SU-DHL-6 (cell line): Measurements from ENCODE around the gene CCL7.

Source experiments
- H2AFZ ChIP-seq: fragments of 200-600 bp; sonication (generic); 2 replicates; pipeline ENCODE4 v1.6.1; 2014; ENCODE audit warnings: low read depth, mild to moderate bottlenecking, moderate library complexity, mixed read lengths, antibody characterized with exemption, low read length; ENCODE audit not compliant: severe bottlenecking
- H3F3A ChIP-seq: fragments of 200-600 bp; shearing (Covaris generic); 2 replicates; pipeline ENCODE4 v1.6.0; 2016; ENCODE audit warnings: antibody characterized with exemption, mild to moderate bottlenecking; ENCODE audit not compliant: insufficient read depth
- H3K27ac ChIP-seq: fragments of 200-600 bp; sonication (generic); 2 replicates; pipeline ENCODE4 v1.5.1; 2016; ENCODE audit warnings: low read depth, mild to moderate bottlenecking, low read length, moderate library complexity, mixed read lengths
- H3K27me3 ChIP-seq: fragments of 200-600 bp; sonication (generic), shearing (Covaris generic); 2 replicates; pipeline ENCODE4 v1.6.0; 2014; ENCODE audit warnings: mild to moderate bottlenecking, low read length
- H3K36me3 ChIP-seq: fragments of 200-600 bp; sonication (generic); 2 replicates; pipeline ENCODE4 v1.6.1; 2014; ENCODE audit warnings: mild to moderate bottlenecking, low read length, mixed read lengths
- H3K4me2 ChIP-seq: fragments of 300-600, 200-600 bp; shearing (Covaris generic), sonication (generic); 2 replicates; pipeline ENCODE4 v1.6.0; 2014; ENCODE audit warnings: low read length, low read depth, mild to moderate bottlenecking; ENCODE audit not compliant: poor library complexity, severe bottlenecking
- H3K4me3 ChIP-seq: fragments of 200-600 bp; sonication (generic); 2 replicates; pipeline ENCODE4 v1.5.1; 2014; ENCODE audit warnings: antibody characterized with exemption, low read length, mild to moderate bottlenecking, mixed read lengths; ENCODE audit not compliant: insufficient read depth, poor library complexity, severe bottlenecking
- H3K79me2 ChIP-seq: fragments of 200-600 bp; sonication (generic); 2 replicates; pipeline ENCODE4 v1.6.1; 2014; ENCODE audit warnings: mild to moderate bottlenecking, low read length, moderate library complexity; ENCODE audit not compliant: insufficient read depth
- H3K9ac ChIP-seq: fragments of 200-600 bp; sonication (generic); 2 replicates; pipeline ENCODE4 v1.7.0; 2014; ENCODE audit warnings: mild to moderate bottlenecking, low read length
- H3K9me2 ChIP-seq: fragments of 200-600 bp; sonication (generic); replicated peaks from 2 replicates; pipeline ENCODE4 v1.6.1; 2014; ENCODE audit warnings: low read length; ENCODE audit not compliant: insufficient read depth
- H3K9me3 ChIP-seq: fragments of 200-600 bp; sonication (generic); 2 replicates; pipeline ENCODE4 v1.6.1; 2014; ENCODE audit warnings: low read length, mixed read lengths; ENCODE audit not compliant: insufficient read depth
- H4K20me1 ChIP-seq: fragments of 200-600 bp; sonication (generic); 2 replicates; pipeline ENCODE4 v1.6.1; 2014; ENCODE audit warnings: low read depth, mild to moderate bottlenecking, antibody characterized with exemption, low read length, moderate library complexity, mixed read lengths
- EZH2phosphoT487 ChIP-seq: fragments of 200-600 bp; sonication (generic), shearing (Covaris generic); conservative IDR thresholded peaks from 2 replicates; pipeline ENCODE4 v1.6.1; 2018; ENCODE audit warnings: mild to moderate bottlenecking, antibody characterized with exemption, low read length, moderate library complexity, mixed read lengths
- TF ChIP-seq, protein P1 (sequence below): fragments of 200-600 bp; sonication (generic); IDR thresholded peaks from one replicate; pipeline ENCODE4 v1.5.1; 2017; ENCODE audit warnings: antibody characterized with exemption, mild to moderate bottlenecking, low read length, moderate library complexity; ENCODE audit not compliant: insufficient read depth, poor library complexity, severe bottlenecking

CCL7 gene

DNA sequence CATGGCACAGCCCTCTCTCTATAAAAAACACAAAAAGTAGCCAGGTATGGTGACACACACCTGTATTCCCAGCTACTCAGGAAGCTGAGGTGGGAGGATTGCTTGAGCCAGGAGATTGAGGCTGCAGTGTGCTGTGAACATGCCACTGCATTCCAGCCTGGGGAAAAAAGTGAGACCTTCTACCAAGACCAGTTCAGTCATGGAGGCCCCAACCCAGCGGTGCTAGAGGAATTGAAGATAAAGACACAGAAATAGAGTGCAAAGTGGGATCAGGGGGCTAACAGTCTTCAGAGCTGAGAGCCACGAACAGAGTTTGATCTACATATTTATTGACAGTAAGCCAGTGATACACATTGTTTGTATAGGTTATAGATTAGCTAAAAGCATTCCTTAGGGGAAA is 33.6 kb downstream of the CCL7 start:
- Histone ChIP-seq H3K27ac (no peak overlapping the region), H3K9me3 (no peaks in the 10 kb centered on the region), H3K9me2 (no peaks in the 10 kb centered on the region), H3K4me2 (no peak overlapping the region), H4K20me1 (no peaks in the 10 kb centered on the region), H3K27me3 (no peaks in the 10 kb centered on the region), H3K9ac (no peak overlapping the region), H3K36me3 (no peaks in the 10 kb centered on the region), H3K79me2 (no peaks in the 10 kb centered on the region), H2AFZ (no peak overlapping the region), H3K4me3 (no peak overlapping the region), H3F3A (no peaks in the 10 kb centered on the region)
- TF ChIP-seq, protein P1, sequence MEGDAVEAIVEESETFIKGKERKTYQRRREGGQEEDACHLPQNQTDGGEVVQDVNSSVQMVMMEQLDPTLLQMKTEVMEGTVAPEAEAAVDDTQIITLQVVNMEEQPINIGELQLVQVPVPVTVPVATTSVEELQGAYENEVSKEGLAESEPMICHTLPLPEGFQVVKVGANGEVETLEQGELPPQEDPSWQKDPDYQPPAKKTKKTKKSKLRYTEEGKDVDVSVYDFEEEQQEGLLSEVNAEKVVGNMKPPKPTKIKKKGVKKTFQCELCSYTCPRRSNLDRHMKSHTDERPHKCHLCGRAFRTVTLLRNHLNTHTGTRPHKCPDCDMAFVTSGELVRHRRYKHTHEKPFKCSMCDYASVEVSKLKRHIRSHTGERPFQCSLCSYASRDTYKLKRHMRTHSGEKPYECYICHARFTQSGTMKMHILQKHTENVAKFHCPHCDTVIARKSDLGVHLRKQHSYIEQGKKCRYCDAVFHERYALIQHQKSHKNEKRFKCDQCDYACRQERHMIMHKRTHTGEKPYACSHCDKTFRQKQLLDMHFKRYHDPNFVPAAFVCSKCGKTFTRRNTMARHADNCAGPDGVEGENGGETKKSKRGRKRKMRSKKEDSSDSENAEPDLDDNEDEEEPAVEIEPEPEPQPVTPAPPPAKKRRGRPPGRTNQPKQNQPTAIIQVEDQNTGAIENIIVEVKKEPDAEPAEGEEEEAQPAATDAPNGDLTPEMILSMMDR = no peak
- no peak for TF ChIP-seq EZH2phosphoT487

DNA sequence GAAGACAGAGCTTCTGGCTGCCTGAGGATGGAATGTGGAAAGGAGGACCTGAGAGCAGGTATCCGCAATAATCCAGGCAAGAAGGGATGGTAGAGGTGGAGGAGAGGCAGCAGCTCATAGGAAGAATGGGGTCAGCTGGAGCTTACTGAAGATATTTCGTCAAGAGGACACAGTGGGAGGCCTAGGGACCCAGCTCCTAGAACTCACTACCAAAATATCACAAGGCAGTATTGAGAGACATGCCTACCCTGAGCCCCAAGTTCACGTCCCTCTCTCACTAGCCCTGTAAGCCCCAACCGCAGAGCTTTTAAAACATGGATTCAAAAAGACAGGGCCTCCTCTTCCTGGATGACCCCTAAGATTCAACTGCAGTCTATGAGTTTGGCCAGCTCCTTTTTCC is 35.0 kb downstream of the CCL7 start:
- no peaks in the 10 kb centered on the region for H3K9me3 ChIP-seq
- H3F3A ChIP-seq = no peaks in the 10 kb centered on the region
- H3K79me2 ChIP-seq = no peaks in the 10 kb centered on the region
- H3K4me2 ChIP-seq = no peak overlapping the region
- no peaks in the 10 kb centered on the region for H3K36me3 ChIP-seq
- H2AFZ ChIP-seq = no peak overlapping the region
- no peaks in the 10 kb centered on the region for H4K20me1 ChIP-seq
- no peak overlapping the region for H3K9ac ChIP-seq
- no peaks in the 10 kb centered on the region for H3K9me2 ChIP-seq
- H3K27ac ChIP-seq = no peak overlapping the region
- H3K4me3 ChIP-seq = no peak overlapping the region
- TF ChIP-seq, protein P1 = no peak
- TF ChIP-seq EZH2phosphoT487 = no peak
- H3K27me3 ChIP-seq = no peaks in the 10 kb centered on the region

DNA sequence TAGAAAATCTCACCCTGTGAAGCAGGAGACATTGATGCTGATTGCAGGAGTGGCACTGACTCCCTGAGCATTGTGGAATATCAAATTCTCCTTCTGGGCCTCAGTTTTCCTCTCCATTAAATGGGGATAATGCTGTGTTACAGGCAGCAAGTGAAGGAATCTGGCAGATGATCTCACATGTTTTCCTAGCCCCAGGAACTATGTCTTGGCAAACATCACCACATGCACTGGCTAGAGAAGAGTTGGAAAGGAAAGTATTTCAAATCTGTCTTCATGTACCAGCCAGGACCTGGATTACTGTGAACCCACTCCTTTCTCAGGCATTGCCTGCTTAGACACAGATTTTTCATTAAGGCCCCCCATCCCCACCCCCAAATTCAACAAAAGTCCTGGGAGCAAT is 35.6 kb downstream of the CCL7 start:
- Histone ChIP-seq H4K20me1 (no peaks in the 10 kb centered on the region), H2AFZ (no peak overlapping the region), H3F3A (no peaks in the 10 kb centered on the region), H3K9me2 (no peaks in the 10 kb centered on the region), H3K9ac (no peak overlapping the region), H3K9me3 (no peaks in the 10 kb centered on the region), H3K4me2 (no peak overlapping the region), H3K27ac (no peak overlapping the region), H3K27me3 (no peaks in the 10 kb centered on the region), H3K4me3 (no peak overlapping the region), H3K79me2 (no peaks in the 10 kb centered on the region), H3K36me3 (no peaks in the 10 kb centered on the region)
- TF ChIP-seq EZH2phosphoT487 = no peak
- TF ChIP-seq, protein P1 = no peak
